CD4-positive, alpha-beta T cell treated with Interleukin-6 at 100 ng/mL for 8 hours (primary cell): ENCODE data around the gene MASP1.

Source experiments
- DNase-seq: peaks from one replicate; pipeline ENCODE4 v3.0.0-alpha.2; 2020; ENCODE audit warnings: mixed read lengths, low spot score

Gene MASP1

DNA sequence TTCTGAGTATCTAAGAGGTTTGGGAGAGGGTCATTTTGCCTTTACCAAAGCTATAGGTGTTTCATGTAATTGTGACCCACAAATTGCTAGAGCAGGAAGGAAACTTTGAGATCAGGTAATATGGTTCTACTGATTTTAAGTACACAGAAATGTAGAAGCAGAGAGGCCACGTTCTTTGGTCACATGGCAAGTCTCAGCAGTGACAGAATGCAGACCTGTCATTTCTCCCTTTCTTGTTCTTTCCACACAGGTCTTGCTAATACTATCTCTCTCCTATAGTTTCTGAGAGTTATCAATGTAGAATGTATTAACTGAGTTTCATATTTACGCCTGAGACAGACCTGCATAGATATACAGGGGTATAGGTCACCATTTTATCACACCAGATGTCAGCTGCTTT is 105.2 kb downstream of the MASP1 start:
- DNase-seq, result no peak

DNA sequence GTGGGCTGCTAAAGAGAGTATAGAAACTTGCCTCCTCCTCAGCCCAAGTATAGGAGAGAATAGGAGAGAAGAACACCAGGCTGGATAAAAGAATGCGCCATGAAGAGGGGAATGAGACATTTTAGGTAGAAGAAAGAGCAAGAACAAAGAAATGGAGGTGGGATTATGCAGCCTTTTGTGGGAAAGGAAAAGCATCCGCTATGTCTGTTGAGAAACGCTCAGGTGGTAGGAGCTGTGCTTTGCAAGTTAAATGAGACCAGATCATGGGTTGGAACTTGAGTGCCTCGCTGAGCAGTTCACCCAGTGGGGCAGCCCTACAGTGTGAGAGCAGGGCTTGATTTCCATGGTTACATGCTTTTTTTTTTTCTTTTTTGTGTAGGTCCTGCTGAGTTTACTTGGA is 105.8 kb downstream of the MASP1 start:
- no peak for DNase-seq
